GM21576 (cell line): ENCODE results near the gene ZNF101.

Experiments used
- ATAC-seq: cut with Tn5 transposase; IDR thresholded peaks from one replicate; pipeline ENCODE4 v1.9.1; 2021; ENCODE audit warnings: mild to moderate bottlenecking, moderate library complexity; ENCODE audit not compliant: unreplicated experiment

The ZNF101 gene

DNA sequence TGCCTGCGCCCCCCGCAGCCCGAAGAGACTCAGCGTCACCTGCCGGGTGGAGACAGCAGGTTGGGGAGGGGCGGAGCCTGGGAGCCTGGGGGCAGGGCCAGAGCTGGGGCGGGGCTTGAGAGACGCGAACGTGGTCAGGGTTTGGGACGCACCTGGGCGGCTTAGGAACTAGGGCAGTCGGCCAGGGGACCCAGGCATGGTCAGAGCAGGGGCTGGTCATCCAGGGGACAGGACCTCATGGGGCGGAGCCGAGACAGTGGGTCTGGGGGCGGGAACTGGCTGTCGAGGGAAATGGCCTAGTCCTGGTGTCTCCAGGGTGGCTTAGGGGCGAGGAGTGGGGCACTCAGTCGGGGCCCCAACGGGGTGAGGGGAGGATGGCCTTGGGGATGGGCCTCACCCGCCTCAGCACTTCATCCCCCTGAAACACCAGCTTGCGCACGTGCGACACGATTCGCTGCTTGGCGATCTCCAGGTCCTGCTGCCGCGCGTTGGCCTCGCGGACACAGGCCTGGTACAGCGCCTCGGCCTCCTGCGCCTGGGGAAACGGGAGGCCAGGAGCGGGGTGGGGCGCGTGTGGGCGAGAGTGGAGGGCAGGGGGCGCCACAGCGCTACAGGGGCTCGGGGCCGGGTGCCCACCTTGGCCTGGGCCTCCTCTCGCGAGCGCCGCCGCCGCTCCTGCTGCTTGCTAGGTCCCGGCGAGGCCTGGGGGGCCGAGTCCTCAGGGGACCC is 31.0 kb upstream of the ZNF101 start:
- ATAC-seq: no peak

DNA sequence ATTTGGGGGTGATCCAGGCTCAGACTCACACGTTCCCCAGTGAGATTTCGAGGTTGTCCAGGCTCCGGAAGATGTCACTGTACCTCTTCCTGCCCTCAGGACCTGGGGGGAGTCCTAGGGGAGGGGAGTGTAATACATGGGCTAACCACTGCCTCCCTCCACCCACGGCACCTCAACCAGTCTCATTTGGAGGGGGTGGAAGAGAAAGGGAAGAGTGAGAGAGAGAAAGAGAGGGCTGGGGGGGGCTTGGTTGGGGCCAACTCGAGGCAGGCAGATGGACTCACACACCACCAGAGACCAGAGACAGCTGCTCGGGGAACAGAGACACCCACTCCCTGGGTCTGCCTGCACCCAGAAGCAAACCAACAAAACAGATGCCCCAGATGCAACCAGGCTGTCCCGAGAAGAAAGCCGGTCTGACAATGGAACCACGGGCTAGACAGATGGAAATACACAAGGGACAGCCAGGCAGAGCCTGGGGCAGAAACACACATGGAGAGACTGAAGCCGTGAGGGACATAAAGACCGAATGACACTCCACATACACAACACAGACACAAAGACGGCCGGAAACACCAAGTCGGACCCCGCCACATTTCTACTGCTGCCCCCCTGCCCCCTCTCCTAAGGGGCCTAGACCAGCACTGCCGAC is 26.0 kb upstream of the ZNF101 start:
- no peak for ATAC-seq

DNA sequence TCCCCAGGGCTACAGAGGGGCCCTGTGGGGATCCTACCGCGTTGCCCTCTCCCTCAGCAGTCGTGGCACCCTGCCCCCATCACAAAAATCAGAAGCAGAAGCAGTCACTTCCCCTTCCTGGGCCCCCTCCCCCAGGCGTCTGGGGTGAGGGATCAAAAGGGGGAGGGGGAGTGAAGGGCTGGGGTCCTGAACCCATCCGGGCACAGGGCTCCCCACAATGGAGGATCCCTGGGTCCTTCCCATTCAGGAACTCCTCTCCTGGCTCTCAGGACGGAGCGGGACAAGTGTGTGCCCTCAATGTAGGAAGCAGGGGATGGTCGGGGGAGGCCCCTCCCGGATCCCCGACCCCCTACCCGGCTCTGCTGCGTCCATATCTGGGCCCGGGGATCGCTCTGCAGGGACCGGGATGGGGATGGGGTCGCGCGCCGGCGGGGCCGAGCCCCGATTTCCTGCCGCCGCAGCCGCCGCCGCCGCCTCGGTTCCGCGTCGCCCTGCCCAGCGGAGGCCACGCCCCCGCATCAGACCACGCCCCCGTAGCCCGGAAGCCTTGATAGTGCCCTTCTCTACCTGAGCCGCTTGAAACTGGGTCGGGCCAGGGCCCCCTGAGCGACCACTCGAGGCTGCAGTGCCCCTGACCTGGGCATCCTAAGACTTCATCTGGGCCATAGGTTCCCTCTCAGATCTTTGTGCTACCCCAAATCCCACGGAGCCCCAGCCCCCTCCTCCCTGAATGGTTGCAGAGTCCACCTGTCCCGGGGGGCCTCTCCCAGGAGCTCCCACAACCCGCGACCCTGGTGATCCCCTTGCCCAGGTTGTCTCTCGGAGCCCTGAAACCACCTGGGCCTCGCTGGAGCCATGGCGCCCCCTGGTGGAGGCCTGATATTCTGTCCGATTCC is 25.2 kb upstream of the ZNF101 start, which contains the start of gene GMIP:
GMIP (minus strand) TSS at position 500 of the 896 bp plus-strand sequence; CDS start at position 372, 128 bp downstream.
- peak; percentile 59 for ATAC-seq

DNA sequence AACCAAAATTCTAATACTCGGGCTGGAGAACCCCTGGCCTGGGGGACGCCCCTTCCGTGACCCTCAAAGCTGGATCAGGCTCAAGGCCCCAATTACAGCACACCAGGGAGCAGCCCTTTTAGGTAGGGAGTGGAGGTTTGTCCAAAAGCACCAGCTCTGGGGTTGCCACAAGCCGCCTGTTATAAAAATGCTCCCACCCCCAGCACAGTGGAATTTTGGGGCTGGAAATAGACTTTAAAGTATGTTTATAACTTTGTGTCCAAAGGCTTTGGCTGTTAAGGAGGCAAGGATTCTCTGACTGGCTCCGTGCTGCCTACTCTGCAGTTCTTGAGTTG is 24.6 kb upstream of the ZNF101 start:
- ATAC-seq: no peak

DNA sequence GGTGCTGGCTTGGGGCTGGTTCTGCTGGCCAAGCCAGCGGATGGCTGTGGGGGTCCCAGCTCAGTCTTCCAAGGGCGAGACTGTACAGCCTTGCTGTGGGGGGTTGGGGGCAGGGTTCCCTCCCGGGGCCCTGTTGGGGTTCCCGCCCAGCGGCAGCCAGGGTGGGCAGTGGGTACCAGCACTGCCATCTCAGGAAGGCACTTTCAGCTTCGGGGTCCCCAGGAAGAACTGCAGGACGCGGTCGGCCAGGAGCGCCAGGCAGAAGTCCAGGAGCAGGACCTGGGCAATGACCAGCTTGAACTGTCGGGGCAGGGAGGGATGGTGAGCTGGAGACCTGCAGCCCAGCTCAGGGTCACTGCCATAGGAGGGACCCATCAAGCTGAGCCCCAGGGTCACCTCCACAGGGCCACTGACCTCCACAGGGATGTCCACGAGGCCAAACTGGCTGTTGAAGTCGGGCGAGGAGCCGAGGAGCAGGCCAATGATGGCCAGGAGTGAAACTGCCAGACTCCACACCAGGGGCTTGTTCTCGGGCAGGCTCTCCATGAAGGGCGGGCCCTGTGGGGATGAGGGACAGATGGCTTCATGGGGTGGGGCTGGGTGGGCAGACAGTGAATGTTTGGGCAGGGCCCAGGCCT is 23.3 kb upstream of the ZNF101 start:
- ATAC-seq: no peak

DNA sequence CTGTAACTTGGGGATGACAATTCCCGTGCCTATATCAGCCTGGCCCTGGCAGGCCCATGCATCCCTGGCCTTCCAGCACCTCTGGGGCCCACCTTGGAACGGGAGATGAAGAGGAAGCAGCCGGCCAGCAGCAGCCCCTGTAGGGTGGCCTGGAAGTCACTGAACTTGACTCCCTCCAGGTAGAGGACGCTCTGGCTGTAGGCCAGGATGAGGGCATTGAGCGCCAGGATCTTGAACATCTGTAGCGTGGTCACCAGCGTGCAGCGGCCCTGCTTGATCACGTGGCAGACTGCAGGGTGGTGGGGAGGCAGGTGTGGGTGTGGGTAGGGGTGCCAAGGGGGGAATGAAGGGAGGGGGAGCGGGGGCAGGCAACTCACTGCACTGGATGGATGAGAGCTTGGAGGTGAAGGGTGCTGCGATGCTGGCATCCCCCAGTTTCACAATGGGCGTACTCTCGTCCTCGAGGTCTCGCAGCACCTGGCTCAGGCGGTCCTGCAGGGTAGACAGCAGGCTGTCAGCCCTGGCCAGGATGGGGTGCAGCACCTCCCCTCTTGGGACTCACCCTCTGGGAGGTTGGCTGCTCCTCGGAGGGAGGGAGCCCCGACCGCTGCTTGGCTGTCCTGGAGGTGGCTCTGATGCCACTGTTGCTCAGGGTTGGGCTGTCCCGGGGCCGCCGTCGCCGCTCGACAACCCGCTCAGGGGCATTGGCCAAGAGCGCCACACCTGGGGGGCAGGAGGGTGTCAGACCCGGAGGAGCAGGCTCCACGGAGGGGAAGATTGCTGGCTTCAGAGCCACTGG is 21.4 kb upstream of the ZNF101 start:
- no peak for ATAC-seq

DNA sequence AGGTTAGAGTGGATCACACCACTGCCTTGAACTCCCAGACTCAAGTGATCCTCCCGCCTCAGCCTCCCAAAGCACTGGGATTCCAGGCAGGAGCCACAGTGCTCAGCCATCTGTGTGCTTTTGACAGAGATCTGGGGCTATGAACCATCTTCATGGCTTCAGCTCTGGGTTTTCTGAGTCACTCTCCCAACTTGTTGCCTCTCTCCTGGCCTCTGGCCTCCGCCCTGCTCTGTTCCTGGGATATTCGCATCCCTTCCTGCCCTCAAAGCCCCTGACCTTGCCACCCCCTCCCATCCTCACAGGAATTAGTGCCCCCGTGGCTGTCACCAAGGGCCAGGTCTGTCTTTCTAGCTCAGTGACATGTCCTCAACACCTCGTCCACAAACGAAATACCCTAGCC is 19.5 kb upstream of the ZNF101 start:
- no peak for ATAC-seq

DNA sequence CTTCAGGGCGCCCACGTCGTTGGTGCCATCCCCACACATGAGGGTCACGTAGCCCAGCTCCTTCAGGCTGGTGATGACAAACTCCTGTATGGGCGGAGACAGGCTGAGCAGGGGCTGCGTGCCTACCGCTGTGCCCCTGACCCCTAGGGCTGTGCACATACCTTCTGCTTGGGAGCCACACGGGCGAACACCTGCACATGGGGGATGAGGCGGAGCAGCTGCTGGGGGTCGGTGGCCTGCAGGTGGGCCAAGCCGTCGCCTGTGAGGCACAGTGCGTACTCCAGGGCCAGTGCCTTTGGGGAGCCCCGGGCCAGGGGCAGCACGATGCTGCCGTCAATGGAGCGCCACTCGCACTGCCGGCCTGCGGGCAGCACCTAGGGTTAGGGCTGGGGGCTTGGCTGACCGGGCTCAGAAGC is 19.1 kb upstream of the ZNF101 start:
- ATAC-seq: no peak

DNA sequence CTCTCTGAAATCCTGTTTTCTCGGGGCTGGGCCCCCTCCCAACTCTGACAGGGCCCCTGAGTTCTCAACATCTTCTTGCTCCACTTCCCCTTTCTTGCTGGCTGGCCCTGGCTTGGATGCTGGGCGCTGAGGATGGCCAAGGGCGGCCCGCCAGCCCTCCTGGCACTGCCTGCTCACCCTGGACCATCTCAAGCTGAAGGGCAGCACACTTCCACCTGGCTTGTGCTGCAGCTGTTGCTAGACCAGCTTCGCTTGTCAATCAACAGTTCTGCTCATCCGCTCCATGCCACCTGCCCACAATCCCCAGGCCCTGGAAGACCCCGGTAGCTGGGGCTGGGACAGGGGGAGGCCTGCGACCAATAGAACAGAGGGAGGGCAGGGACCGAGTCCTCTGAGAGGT is 18.3 kb upstream of the ZNF101 start:
- no peak for ATAC-seq

DNA sequence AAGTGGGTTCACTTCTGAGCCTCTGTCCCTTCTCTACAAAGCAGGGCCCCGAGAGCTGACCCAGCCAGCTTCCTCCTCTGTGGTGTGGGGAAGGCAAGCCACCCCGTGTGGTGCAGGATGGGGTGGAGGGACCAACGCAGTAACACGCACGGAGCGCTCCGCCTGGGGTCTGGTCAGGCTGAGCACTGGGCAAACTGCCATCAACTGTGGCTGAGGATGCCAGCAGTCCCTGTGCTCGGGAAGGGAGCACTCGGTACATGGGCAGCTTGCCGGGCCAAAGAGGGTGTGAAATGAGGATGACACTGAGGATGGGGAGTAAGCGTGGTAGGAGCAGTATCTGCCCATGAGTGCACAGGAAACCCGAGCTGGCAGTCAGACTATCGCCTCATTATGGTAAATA is 17.6 kb upstream of the ZNF101 start:
- ATAC-seq: no peak

DNA sequence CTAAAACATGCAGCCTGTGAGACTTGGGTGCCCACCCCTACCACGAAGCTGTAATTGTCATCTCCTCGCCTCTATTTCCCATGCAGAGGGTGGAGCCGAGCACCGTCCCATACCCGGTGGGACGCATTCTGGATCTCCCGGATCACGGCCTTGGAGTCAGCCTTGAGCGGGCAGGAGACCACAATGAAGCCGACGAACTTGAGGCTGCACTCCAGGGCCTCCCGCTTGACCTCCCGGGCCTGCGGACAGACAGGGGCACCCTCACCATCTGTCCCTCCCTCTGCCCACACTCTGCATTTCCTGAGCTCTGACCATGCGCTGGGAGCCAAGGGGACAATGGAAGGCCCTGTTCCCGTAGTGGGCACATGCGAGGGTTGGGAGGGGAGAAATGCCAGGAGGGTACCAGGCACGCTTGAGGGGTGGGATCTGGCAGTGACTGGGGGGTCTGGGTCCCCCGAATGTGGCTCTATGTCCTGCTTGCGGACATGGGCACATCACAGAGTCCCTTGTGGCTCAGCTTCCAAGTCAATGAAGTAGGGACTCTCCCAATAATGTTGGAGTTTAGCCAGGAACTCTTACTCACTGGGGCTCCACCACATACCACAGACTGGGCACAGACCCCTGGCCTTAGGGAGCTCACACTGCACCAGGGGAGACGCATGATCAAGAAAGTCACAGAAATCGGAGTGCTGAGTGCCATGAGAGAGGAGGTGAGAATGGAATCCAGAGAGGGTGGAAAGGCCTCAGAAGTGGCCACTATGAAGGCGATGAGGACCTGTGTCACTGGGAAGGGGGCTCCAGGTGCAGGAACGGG is 15.9 kb upstream of the ZNF101 start:
- ATAC-seq: no peak

DNA sequence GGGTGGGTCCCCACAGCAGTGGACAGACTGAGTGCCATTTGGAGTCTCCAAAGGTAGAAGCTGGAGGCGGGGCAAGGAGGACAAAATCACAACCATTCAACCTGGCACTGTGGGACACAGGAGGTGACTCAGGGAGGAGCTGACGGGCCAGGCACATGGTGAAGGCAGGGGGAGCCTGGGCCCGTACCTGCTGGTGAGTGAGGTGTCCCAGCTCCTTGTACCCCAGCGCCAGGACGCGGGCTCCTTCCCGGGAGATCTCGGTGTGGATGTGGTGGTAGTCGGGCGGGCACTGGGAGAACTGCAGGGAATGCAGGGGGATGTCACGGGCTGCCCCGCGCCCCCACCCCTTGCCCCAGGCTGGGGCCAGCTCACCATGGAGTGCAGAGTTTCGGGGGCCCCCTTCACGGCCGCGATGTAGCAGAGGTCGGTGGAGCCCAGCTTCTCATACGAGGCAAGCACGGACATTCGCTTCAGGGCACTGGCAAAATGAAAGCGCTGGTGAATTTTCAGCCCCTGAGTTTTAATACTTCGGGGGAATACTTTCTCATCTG is 15.0 kb upstream of the ZNF101 start:
- no peak for ATAC-seq

DNA sequence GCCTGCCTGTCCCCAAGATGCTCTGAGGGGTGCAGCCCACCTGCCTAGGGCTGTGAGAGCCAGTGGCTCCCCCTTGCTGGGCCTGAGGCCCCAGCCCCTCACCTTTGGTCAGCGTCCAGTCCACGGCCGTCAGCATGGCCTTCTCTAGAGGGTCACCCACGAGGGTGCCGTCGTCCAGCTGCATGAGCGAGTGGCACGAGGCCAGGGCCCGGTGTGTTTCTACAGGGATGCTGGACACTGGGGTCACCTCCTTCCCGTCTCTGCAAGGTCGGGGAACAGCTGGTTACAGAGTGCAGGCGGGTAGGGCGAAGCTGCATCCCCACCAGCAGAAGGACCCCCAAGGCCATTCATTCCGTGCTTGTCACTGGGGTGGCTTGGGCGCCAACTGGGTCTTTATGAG is 14.2 kb upstream of the ZNF101 start:
- ATAC-seq: no peak

DNA sequence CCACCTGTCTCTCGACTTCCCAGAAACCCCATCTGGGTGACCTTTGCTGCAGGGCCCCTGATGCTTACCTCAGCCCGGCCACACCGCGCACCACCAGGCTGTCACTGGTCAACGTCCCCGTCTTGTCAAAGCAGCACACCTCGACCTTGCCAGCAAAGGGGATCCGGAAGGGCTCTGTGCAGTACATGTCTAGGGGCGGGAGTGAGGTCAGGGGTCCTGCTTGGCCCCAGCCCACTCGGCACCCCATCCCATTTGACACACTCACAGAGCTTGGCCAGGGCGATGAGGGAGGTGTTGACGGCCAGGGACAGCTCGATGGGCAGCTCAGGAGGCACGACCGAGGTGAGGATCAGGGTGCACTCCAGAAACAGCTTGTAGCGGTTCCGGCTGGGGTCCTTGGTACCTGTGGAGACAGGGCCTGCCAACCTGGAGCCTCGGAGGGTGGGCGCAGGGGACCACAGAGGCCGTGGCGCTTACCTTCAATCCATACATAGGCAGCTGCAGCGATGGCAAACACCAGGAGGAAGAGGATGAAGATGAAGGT is 13.5 kb upstream of the ZNF101 start:
- ATAC-seq: no peak

DNA sequence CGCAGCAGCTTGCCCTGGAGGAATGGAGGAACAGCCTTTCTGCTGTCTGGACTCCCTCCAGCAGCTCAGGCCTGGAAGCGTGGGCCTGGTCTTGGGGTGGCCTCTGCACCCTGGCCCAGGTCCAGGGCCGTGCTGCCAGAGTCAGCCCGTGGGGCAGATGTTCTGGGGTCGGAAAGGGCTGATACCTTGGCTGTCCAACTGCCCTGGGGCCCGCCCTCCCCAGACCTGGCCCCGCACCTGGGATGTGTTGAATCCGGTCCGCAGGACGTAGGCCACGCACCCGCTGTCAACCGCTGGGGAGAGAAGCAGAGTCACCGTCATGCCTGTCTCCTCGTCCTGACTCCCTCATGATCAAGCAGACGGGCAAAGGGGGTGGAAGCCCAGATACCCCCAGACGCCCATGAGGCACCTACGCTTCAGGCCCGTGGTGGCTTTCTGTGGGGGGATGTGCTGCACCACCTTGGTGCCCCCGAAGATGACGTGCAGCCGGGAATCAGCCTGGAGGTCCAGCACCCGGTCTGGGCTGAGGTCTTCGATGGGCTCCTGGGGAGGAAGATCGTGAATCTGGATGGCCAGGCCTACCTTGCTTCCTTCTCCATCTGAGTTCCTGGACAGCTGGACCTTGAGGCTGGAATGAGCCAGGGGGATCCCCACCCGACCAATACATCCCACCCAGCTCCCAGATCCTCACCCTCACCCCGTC is 12.8 kb upstream of the ZNF101 start:
- no peak for ATAC-seq

DNA sequence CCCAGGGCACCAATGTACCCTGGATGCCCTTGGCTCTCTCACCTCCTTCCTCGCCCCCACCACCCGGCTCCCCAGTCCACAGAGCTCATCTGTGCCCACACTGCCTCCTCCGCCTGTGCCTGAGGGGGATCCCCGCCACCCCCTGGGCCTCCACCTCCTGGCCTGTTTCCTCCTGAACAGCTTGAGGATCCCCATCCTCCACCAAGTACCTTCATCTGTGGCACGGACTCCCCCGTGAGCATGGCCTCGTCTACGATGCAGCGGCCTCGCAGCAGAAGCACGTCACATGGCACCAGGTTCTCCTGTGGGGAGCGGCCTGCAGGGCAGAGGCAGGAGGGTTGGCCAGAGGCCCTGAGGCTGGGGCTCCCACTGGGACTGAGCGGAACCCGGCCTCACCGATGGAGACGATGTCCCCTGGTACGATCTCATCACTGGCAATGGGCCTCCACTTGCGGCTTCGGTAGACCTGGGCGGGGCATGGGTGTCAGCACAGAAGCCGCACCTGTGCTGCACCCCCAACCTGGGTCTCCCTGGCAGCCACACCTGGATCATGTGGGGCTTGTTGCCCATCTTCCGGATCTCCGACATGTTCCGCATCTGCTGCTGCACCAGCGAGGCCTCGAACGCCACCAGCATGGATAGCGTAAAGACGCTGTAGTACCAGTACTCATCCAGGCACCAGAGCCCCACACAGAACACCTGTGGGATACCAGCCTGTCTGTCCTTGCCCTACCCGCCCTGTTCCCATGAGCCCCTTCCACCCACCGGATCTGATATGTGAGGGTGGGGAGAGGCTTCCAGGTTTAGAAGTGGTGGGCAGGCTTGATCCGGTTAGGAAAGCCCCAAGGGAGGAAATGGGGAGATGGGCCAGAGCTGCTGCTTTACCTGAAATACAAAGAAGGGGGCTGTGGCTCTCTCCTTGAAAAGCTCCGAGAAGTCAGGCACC is 11.9 kb upstream of the ZNF101 start:
- ATAC-seq: no peak

DNA sequence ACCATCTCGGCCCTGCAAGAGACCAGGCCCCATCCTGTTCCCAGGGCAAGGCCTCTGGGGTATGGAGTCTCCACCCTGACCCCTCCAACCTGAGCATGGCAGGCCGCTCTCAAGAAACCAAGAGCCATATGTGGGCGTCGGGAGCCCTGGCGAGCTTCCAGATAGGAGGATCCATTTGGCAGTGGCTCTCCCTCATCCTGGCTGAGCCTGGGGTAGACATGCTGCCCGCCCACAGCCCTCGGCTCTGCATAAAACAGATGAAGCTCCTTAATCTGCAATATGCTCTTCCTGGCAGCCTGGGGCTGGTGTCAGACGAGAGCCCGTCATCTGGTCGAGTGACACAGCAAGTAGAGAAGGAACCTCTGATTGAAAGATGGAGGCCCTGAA is 11.2 kb upstream of the ZNF101 start:
- ATAC-seq: no peak
